OCI-LY1 (cell line): ENCODE measurements around the gene CFAP43.

Source experiments
- H2AFZ ChIP-seq: fragments of 200-600 bp; sonication (generic), shearing (Covaris generic); 2 replicates; pipeline ENCODE4 v1.6.0; 2014; ENCODE audit warnings: antibody characterized with exemption, mild to moderate bottlenecking, low read length
- H3F3A ChIP-seq: fragments of 200-600 bp; sonication (generic), shearing (Covaris generic); 2 replicates; pipeline ENCODE4 v1.6.0; 2014; ENCODE audit warnings: mild to moderate bottlenecking, antibody characterized with exemption, low read length, moderate library complexity; ENCODE audit not compliant: insufficient read depth
- H3K27ac ChIP-seq: fragments of 200-600 bp; sonication (generic); 2 replicates; pipeline ENCODE4 v1.5.1; 2014; ENCODE audit warnings: low read length, mixed run types, mild to moderate bottlenecking, low read depth; ENCODE audit not compliant: poor library complexity, severe bottlenecking
- H3K27me3 ChIP-seq: fragments of 200-600 bp; sonication (generic); 2 replicates; pipeline ENCODE4 v1.6.0; 2014; ENCODE audit warnings: antibody characterized with exemption, mild to moderate bottlenecking, low read length, moderate library complexity; ENCODE audit not compliant: insufficient read depth
- H3K36me3 ChIP-seq: fragments of 200-600 bp; sonication (generic); 2 replicates; pipeline ENCODE4 v1.6.1; 2014; ENCODE audit warnings: mild to moderate bottlenecking, antibody characterized with exemption, low read length, moderate library complexity, mixed read lengths; ENCODE audit not compliant: insufficient read depth
- H3K4me1 ChIP-seq: fragments of 200-600 bp; sonication (generic); 2 replicates; pipeline ENCODE4 v1.5.1; 2014; ENCODE audit warnings: mild to moderate bottlenecking, low read length, moderate library complexity; ENCODE audit not compliant: insufficient read depth, severe bottlenecking
- H3K4me2 ChIP-seq: fragments of 200-600 bp; sonication (generic), shearing (Covaris generic); 2 replicates; pipeline ENCODE4 v1.6.1; 2014; ENCODE audit warnings: low read length
- H3K4me3 ChIP-seq: fragments of 200-600 bp; sonication (generic); 2 replicates; pipeline ENCODE4 v1.5.1; 2014; ENCODE audit warnings: low read length, low read depth, mild to moderate bottlenecking, mixed read lengths; ENCODE audit not compliant: poor library complexity, severe bottlenecking
- H3K79me2 ChIP-seq: fragments of 200-600 bp; shearing (Covaris generic); 2 replicates; pipeline ENCODE4 v1.6.1; 2016; ENCODE audit warnings: mixed run types, low read length, mixed read lengths; ENCODE audit not compliant: insufficient read depth
- H3K9ac ChIP-seq: fragments of 200-600 bp; sonication (generic), shearing (Covaris generic); 2 replicates; pipeline ENCODE4 v1.6.1; 2014; ENCODE audit warnings: mild to moderate bottlenecking, low read length, mixed read lengths
- H3K9me2 ChIP-seq: fragments of 200-600 bp; sonication (generic), shearing (Covaris generic); 2 replicates; pipeline ENCODE4 v1.6.1; 2014; ENCODE audit warnings: low read depth, mild to moderate bottlenecking, low read length, mixed read lengths
- H3K9me3 ChIP-seq: fragments of 200-600 bp; shearing (Covaris generic); 2 replicates; pipeline ENCODE4 v1.6.1; 2014; ENCODE audit warnings: low read length, mixed read lengths
- H4K20me1 ChIP-seq: fragments of 200-600 bp; sonication (generic), shearing (Covaris generic); 2 replicates; pipeline ENCODE4 v1.6.0; 2016; ENCODE audit warnings: mild to moderate bottlenecking, low read length; ENCODE audit not compliant: insufficient read depth
- EZH2 ChIP-seq: fragments of 200-600 bp; sonication (generic), shearing (Covaris generic); IDR thresholded peaks from 2 replicates; pipeline ENCODE4 v1.8.0; 2017; ENCODE audit warnings: borderline replicate concordance, mixed run types, mild to moderate bottlenecking, antibody characterized with exemption, low read length, moderate library complexity, mixed read lengths
- TF ChIP-seq, protein P1 (sequence below): fragments of 200-600 bp; sonication (generic), shearing (Covaris generic); IDR thresholded peaks from 2 replicates; pipeline ENCODE4 v1.5.1; 2017; ENCODE audit warnings: mild to moderate bottlenecking, antibody characterized with exemption, low read length, moderate library complexity, mixed read lengths

Gene CFAP43

DNA sequence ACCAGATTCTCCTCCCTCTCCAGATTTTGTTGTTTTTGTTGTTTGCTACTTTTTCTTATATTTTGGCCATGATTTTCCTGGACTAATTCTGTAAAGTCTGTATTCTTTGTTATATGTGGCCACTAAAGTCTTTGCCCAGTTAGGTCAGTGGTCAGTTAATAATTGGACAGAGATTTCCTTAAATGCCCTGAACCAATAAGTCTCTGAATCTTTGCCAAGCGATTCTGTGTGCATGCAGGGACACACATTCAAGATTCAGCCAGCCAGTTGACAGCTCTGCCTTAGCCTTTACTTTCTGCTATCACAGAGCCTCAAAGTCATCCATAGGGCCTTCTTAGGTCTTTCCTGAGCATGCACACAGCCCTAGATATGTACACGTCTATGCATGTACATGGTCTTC is 135.5 kb downstream of the CFAP43 start:
- H4K20me1 ChIP-seq: no peaks in the 10 kb centered on the region
- TF ChIP-seq EZH2: no peak
- TF ChIP-seq, protein P1, sequence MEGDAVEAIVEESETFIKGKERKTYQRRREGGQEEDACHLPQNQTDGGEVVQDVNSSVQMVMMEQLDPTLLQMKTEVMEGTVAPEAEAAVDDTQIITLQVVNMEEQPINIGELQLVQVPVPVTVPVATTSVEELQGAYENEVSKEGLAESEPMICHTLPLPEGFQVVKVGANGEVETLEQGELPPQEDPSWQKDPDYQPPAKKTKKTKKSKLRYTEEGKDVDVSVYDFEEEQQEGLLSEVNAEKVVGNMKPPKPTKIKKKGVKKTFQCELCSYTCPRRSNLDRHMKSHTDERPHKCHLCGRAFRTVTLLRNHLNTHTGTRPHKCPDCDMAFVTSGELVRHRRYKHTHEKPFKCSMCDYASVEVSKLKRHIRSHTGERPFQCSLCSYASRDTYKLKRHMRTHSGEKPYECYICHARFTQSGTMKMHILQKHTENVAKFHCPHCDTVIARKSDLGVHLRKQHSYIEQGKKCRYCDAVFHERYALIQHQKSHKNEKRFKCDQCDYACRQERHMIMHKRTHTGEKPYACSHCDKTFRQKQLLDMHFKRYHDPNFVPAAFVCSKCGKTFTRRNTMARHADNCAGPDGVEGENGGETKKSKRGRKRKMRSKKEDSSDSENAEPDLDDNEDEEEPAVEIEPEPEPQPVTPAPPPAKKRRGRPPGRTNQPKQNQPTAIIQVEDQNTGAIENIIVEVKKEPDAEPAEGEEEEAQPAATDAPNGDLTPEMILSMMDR: no peak

DNA sequence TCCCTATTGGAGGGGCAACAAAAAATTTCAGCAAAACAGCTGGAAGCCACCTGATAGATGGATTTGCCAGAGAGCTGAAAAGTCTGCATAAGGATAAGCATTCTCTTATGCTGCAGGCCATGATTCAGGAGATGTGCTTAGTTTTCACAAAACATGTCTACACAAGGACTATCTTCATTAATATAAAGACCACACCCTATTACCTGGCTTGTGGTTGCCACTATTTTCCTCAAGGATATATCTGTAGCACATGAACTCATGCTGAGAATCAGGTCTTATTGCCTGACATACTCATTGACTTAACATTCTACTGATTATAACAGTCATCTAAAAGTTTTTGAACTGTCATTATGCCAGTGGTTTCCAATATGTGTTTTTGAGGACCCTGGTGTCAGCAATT is 139.4 kb downstream of the CFAP43 start:
- no peaks in the 10 kb centered on the region for H3K4me1 ChIP-seq
- no peaks in the 10 kb centered on the region for H4K20me1 ChIP-seq
- H2AFZ ChIP-seq: no peak overlapping the region
- no peaks in the 10 kb centered on the region for H3F3A ChIP-seq
- H3K36me3 ChIP-seq: no peaks in the 10 kb centered on the region
- no peak for TF ChIP-seq EZH2
- TF ChIP-seq, protein P1: no peak
- no peak overlapping the region for H3K4me2 ChIP-seq
- no peak overlapping the region for H3K27ac ChIP-seq
- no peaks in the 10 kb centered on the region for H3K79me2 ChIP-seq
- H3K27me3 ChIP-seq: no peaks in the 10 kb centered on the region
- H3K9ac ChIP-seq: no peak overlapping the region
- H3K9me2 ChIP-seq: no peaks in the 10 kb centered on the region
- H3K4me3 ChIP-seq: no peak overlapping the region
- peaks cover 8% of the 10 kb centered on the region; the same call in 1 of the 2 replicates for H3K9me3 ChIP-seq

More for the DNA sequence above, 135.5 kb downstream of the CFAP43 start:
- Histone ChIP-seq H3F3A (no peaks in the 10 kb centered on the region), H3K9me3 (peaks cover 8% of the 10 kb centered on the region; the same call in 1 of the 2 replicates), H2AFZ (no peak overlapping the region), H3K27ac (no peak overlapping the region), H3K9ac (no peak overlapping the region), H3K27me3 (no peaks in the 10 kb centered on the region), H3K9me2 (no peaks in the 10 kb centered on the region), H3K4me3 (no peak overlapping the region), H3K36me3 (no peaks in the 10 kb centered on the region), H3K4me2 (no peak overlapping the region), H3K4me1 (no peaks in the 10 kb centered on the region), H3K79me2 (no peaks in the 10 kb centered on the region)

DNA sequence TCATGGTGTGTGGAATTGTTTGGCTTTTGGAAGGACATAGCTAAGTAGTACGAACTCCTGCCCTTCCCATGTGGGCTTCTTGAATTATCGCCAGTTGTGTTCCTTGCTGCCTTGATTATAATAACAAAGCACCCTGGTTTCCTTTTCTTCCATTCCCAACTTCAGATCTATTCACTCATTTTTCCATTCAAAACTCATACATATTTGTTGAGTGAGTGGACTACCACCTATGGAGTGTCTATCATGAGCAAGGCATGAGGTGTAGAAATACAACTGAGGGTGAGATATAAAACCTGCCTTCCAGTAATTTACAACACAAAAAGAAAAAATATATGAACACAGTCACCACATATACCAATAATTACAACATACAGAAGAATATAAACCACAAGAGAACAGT is 141.6 kb downstream of the CFAP43 start:
- H4K20me1 ChIP-seq: no peaks in the 10 kb centered on the region
- no peak overlapping the region for H3K4me2 ChIP-seq
- no peaks in the 10 kb centered on the region for H3K36me3 ChIP-seq
- H3K4me3 ChIP-seq: no peak overlapping the region
- no peaks in the 10 kb centered on the region for H3K27me3 ChIP-seq
- H3F3A ChIP-seq: no peaks in the 10 kb centered on the region
- H3K4me1 ChIP-seq: no peaks in the 10 kb centered on the region
- H3K27ac ChIP-seq: no peak overlapping the region
- no peak overlapping the region for H2AFZ ChIP-seq
- H3K79me2 ChIP-seq: no peaks in the 10 kb centered on the region
- no peaks in the 10 kb centered on the region for H3K9me3 ChIP-seq
- H3K9me2 ChIP-seq: no peaks in the 10 kb centered on the region
- no peak overlapping the region for H3K9ac ChIP-seq
- TF ChIP-seq, protein P1: no peak
- TF ChIP-seq EZH2: no peak
